MM.1S (cell line): Measurements from ENCODE around the gene PPP1R26.

Source experiments
- DNase-seq: peaks from one replicate; pipeline ENCODE4 v3.0.0-alpha.2; 2015
- H2AFZ ChIP-seq: fragments of 300-600 bp; sonication (generic); 2 replicates; pipeline ENCODE4 v1.6.0; 2016; ENCODE audit warnings: antibody characterized with exemption, low read length
- H3F3A ChIP-seq: fragments of 300-600 bp; sonication (generic); 2 replicates; pipeline ENCODE4 v1.6.1; 2016; ENCODE audit warnings: mild to moderate bottlenecking, antibody characterized with exemption, low read length, moderate library complexity, mixed read lengths; ENCODE audit not compliant: insufficient read depth
- H3K27ac ChIP-seq: fragments of 300-600 bp; sonication (generic); 2 replicates; pipeline ENCODE4 v1.5.1; 2016; ENCODE audit warnings: mild to moderate bottlenecking, low read length
- H3K27me3 ChIP-seq: fragments of 300-600 bp; sonication (generic); replicated peaks from 2 replicates; pipeline ENCODE4 v1.6.0; 2016; ENCODE audit warnings: low read length; ENCODE audit not compliant: insufficient read depth
- H3K36me3 ChIP-seq: fragments of 300-600 bp; sonication (generic); replicated peaks from 2 replicates; pipeline ENCODE4 v1.6.1; 2016; ENCODE audit warnings: mild to moderate bottlenecking, low read length, mixed read lengths; ENCODE audit not compliant: insufficient read depth
- H3K4me1 ChIP-seq: fragments of 300-600 bp; sonication (generic); 2 replicates; pipeline ENCODE4 v1.6.1; 2016; ENCODE audit warnings: low read length, mixed read lengths
- H3K4me2 ChIP-seq: fragments of 300-600 bp; sonication (generic); 2 replicates; pipeline ENCODE4 v1.6.0; 2016; ENCODE audit warnings: low read depth, low read length
- H3K4me3 ChIP-seq: fragments of 300-600 bp; sonication (generic); 2 replicates; pipeline ENCODE4 v1.5.1; 2016; ENCODE audit warnings: low read length, mixed read lengths
- H3K79me2 ChIP-seq: fragments of 300-600 bp; sonication (generic); 2 replicates; pipeline ENCODE4 v1.6.1; 2016; ENCODE audit warnings: mixed run types, low read length, mixed read lengths
- H3K9ac ChIP-seq: fragments of 300-600 bp; sonication (generic); 2 replicates; pipeline ENCODE4 v1.6.1; 2016; ENCODE audit warnings: low read length, mixed read lengths
- H3K9me2 ChIP-seq: fragments of 300-600 bp; sonication (generic); replicated peaks from 2 replicates; pipeline ENCODE4 v1.6.1; 2016; ENCODE audit warnings: mild to moderate bottlenecking, low read length, mixed read lengths; ENCODE audit not compliant: insufficient read depth
- H3K9me3 ChIP-seq: fragments of 300-600 bp; sonication (generic); replicated peaks from 2 replicates; pipeline ENCODE4 v1.6.1; 2016; ENCODE audit warnings: mild to moderate bottlenecking, low read length, mixed read lengths; ENCODE audit not compliant: insufficient read depth
- H4K20me1 ChIP-seq: fragments of 300-600 bp; sonication (generic); 2 replicates; pipeline ENCODE4 v1.6.1; 2016; ENCODE audit warnings: mild to moderate bottlenecking, low read length, moderate library complexity, mixed read lengths; ENCODE audit not compliant: insufficient read depth
- EZH2 ChIP-seq: fragments of 300-600 bp; sonication (generic); optimal IDR thresholded peaks from 2 replicates; pipeline ENCODE3; 2017; ENCODE audit warnings: low read depth, mild to moderate bottlenecking, antibody characterized with exemption, low read length, mixed read lengths
- EZH2phosphoT487 ChIP-seq: fragments of 300-600 bp; sonication (generic); IDR thresholded peaks from 2 replicates; pipeline ENCODE4 v1.6.1; 2018; ENCODE audit warnings: antibody characterized with exemption, low read length
- TF ChIP-seq, protein P1 (sequence below): fragments of 300-600 bp; sonication (generic); IDR thresholded peaks from 2 replicates; pipeline ENCODE4 v1.5.1; 2016; ENCODE audit warnings: antibody characterized with exemption, low read length, mixed read lengths

Gene PPP1R26

DNA sequence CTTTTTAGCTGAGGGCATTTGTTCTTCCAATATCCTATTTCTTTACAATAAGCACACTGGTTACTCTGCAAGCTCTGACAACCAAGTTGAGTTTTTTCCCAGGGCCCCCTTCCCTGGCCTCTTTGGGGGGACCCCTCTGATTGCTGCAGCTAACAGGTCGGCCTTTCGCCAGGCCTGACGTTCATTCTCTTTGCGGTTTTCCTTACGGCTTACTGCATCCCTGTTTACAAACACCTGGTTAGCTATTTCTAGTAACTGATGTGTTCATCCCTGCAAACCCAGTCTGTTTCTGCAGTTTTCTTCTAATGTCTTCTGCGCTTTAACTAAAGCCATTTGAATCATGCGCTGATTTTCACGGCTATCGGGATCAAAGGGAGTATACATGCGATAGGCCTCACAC, 37.5 kb upstream of the PPP1R26 start:
- Histone ChIP-seq H3K4me2 (no peak overlapping the region), H3K9me3 (no peaks in the 10 kb centered on the region), H3F3A (no peaks in the 10 kb centered on the region), H3K79me2 (no peaks in the 10 kb centered on the region), H2AFZ (no peak overlapping the region), H3K27ac (no peak overlapping the region), H3K9ac (no peak overlapping the region), H3K4me1 (no peaks in the 10 kb centered on the region), H3K36me3 (no peaks in the 10 kb centered on the region), H3K9me2 (no peaks in the 10 kb centered on the region), H3K27me3 (peaks cover 86% of the 10 kb centered on the region), H4K20me1 (no peaks in the 10 kb centered on the region), H3K4me3 (no peak overlapping the region)
- no peak for DNase-seq
- TF ChIP-seq, protein P1, sequence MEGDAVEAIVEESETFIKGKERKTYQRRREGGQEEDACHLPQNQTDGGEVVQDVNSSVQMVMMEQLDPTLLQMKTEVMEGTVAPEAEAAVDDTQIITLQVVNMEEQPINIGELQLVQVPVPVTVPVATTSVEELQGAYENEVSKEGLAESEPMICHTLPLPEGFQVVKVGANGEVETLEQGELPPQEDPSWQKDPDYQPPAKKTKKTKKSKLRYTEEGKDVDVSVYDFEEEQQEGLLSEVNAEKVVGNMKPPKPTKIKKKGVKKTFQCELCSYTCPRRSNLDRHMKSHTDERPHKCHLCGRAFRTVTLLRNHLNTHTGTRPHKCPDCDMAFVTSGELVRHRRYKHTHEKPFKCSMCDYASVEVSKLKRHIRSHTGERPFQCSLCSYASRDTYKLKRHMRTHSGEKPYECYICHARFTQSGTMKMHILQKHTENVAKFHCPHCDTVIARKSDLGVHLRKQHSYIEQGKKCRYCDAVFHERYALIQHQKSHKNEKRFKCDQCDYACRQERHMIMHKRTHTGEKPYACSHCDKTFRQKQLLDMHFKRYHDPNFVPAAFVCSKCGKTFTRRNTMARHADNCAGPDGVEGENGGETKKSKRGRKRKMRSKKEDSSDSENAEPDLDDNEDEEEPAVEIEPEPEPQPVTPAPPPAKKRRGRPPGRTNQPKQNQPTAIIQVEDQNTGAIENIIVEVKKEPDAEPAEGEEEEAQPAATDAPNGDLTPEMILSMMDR = no peak

DNA sequence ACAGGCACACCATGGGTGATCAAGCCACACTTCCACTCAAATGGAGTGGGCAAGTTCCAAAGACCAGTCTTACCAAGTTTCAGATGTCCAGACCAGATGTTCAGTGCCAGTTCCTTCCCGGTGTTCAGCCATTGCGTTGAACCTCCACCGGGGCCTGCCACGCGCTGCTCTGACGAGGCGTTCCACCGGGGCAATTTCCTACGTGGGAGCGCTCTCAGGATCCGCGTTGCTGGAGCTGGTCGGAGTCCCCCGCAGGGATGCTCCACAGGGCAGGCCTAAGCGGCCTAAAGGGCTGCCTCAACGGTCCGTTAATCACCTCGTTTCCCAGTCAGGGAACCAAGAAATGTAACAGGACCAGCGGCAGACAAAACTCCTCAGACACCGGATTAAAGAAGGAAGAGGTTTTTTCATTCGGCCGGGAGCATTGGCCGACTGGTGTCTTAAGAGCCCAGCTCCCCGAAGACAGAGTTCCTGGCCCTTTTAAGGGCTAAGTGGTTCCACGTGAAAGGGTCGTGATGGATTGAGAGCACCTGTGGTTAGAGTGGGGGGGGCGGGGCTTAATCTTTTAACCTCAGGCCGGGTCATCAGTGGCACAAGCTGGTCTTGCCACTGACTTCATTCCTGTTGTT, 35.7 kb upstream of the PPP1R26 start:
- Histone ChIP-seq H3K27ac (no peak overlapping the region), H3K36me3 (no peaks in the 10 kb centered on the region)

DNA sequence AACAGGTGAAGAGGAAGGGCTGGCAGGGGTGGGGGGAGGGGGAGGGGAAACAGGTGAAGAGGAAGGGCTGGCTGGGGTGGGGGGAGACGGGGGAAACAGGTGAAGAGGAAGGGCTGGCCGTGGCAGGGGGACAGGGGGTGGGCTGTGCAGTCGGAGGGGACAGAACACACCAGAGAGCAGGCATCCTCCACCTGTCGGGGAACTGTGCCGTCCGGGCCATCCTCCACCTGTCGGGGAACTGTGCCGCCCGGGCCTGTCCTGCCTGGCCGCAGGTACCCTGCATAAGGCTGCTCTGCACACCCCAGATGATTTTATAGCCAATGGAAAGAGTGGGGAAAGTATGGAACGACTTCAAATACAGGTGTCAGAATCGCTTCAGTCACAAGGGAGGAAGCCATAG, 32.5 kb upstream of the PPP1R26 start:
- Histone ChIP-seq H3K9ac (no peak overlapping the region), H3K9me2 (no peaks in the 10 kb centered on the region), H3K27ac (no peak overlapping the region), H3K4me3 (no peak overlapping the region), H3K4me1 (no peaks in the 10 kb centered on the region), H3F3A (no peaks in the 10 kb centered on the region), H3K79me2 (no peaks in the 10 kb centered on the region), H2AFZ (no peak overlapping the region), H3K9me3 (no peaks in the 10 kb centered on the region), H3K4me2 (no peak overlapping the region), H4K20me1 (no peaks in the 10 kb centered on the region), H3K27me3 (peaks cover 84% of the 10 kb centered on the region), H3K36me3 (no peaks in the 10 kb centered on the region)
- DNase-seq = no peak
- TF ChIP-seq EZH2 (no peak), EZH2phosphoT487 (no peak)
- TF ChIP-seq, protein P1 = no peak

More for the DNA sequence above, 35.7 kb upstream of the PPP1R26 start:
- Histone ChIP-seq H3K27me3 (peaks cover 85% of the 10 kb centered on the region), H3F3A (no peaks in the 10 kb centered on the region), H3K9ac (no peak overlapping the region), H3K4me2 (no peak overlapping the region), H3K4me1 (no peaks in the 10 kb centered on the region), H3K4me3 (no peak overlapping the region), H3K79me2 (no peaks in the 10 kb centered on the region), H2AFZ (no peak overlapping the region), H3K9me3 (no peaks in the 10 kb centered on the region), H3K9me2 (no peaks in the 10 kb centered on the region), H4K20me1 (no peaks in the 10 kb centered on the region)
- TF ChIP-seq EZH2phosphoT487 (no peak), EZH2 (no peak)
- TF ChIP-seq, protein P1 = no peak
- no peak for DNase-seq
